K562 (cell line): ENCODE measurements around the gene GIT2. TPM values are rescaled to one million over a fixed set of nuclear protein-coding genes. Genes with fewer than 3 reads are reported as not detected.

Source experiments
- ATAC-seq: fragments of 200-7000 bp; cut with Tn5 transposase; 3 replicates; pipeline ENCODE4 v1.9.1; 2020; ENCODE audit warnings: moderate library complexity
- BruUV-seq: library from RNA; stranded (reverse); fragments of 400-500 nt; replicated peaks from 2 replicates; lab custom pipeline; 2021; lab: Mats Ljungman, UMichigan
- CTCF ChIA-PET: fragments of 300-600 bp; formaldehyde crosslinking; extraction: SDS; loops from one replicate; lab custom pipeline; 2021; ENCODE audit warnings: low intra/inter-chr PET ratio; lab: Yijun Ruan, JAX
- POLR2A ChIA-PET: fragments of 300-600, 350-650 bp; sonication (Branson Sonifier 250); formaldehyde crosslinking; extraction: SDS; loops from one replicate; lab custom pipeline; 2021; ENCODE audit warnings: antibody characterized with exemption, inconsistent platforms; lab: Yijun Ruan, JAX
- DNase-seq, 4 experiments: peaks; one replicate each; pipeline versions ENCODE4 v3.0.0 to v3.0.0-alpha.2; 2011 to 2018; ENCODE audit warnings: low spot score in 3 of 4, mixed read lengths in 3 of 4; ENCODE audit errors: extremely low read depth in 1 of 4
- FAIRE-seq: peaks from 2 replicates; lab custom pipeline; 2011; peaks lifted over from hg19 to GRCh38; lab: Jason Lieb, UNC
- H2AFZ ChIP-seq: 2 replicates; pipeline ENCODE4 v1.6.0; 2011; ENCODE audit warnings: low read depth, low read length, control low read depth, inconsistent platforms
- H3K27ac ChIP-seq: fragments of 200-600 bp; 3 replicates; pipeline ENCODE4 v1.8.0; 2011; ENCODE audit warnings: low read depth, mild to moderate bottlenecking, control low read depth, inconsistent platforms, low read length, moderate library complexity, mixed read lengths; ENCODE audit errors: extremely low read depth
- H3K27me3 ChIP-seq, 2 experiments: fragments of 300-600 bp in 1 of 2; 2 replicates in 1 of 2; 3 replicates in 1 of 2; pipeline versions ENCODE4 v1.6.0 to v1.8.0; 2011; ENCODE audit warnings: inconsistent platforms in 2 of 2, low read length in 2 of 2, mild to moderate bottlenecking in 1 of 2, mixed read lengths in 1 of 2, moderate library complexity in 1 of 2; ENCODE audit not compliant: control insufficient read depth in 2 of 2, insufficient read depth in 2 of 2
- H3K36me3 ChIP-seq: fragments of 300-600 bp; 3 replicates; pipeline ENCODE4 v1.8.0; 2011; ENCODE audit warnings: mild to moderate bottlenecking, low read length, inconsistent platforms; ENCODE audit not compliant: control insufficient read depth, insufficient read depth
- H3K4me1 ChIP-seq, 2 experiments: fragments of 200-600 bp in 1 of 2; replicated peaks in 1 of 2; 2 replicates in 1 of 2; 3 replicates in 1 of 2; pipeline versions ENCODE4 v1.5.1 to v1.8.0; 2011; ENCODE audit warnings: inconsistent platforms in 2 of 2, low read length in 2 of 2, mild to moderate bottlenecking in 1 of 2, mixed read lengths in 1 of 2, moderate library complexity in 1 of 2; ENCODE audit not compliant: control insufficient read depth in 2 of 2, insufficient read depth in 2 of 2
- H3K4me2 ChIP-seq: 2 replicates; pipeline ENCODE4 v1.6.1; 2011; ENCODE audit warnings: low read length, control low read depth, inconsistent platforms, mixed read lengths; ENCODE audit not compliant: insufficient read depth
- H3K4me3 ChIP-seq: fragments of 200-600 bp; sonication (generic), shearing (Covaris generic); 2 replicates; pipeline ENCODE4 v1.5.1; 2016; ENCODE audit warnings: control low read depth, inconsistent platforms
- H3K79me2 ChIP-seq: fragments of 200-600 bp; 3 replicates; pipeline ENCODE4 v1.8.0; 2011; ENCODE audit warnings: low read length, inconsistent platforms; ENCODE audit not compliant: control insufficient read depth, insufficient read depth
- H3K9ac ChIP-seq, 2 experiments: 2 replicates each; pipeline versions ENCODE4 v1.6.0 to v1.6.1; 2011; ENCODE audit warnings: low read depth in 2 of 2, low read length in 2 of 2, control low read depth in 1 of 2, inconsistent platforms in 1 of 2, mild to moderate bottlenecking in 1 of 2, mixed read lengths in 1 of 2; ENCODE audit not compliant: insufficient read depth in 1 of 2
- H3K9me1 ChIP-seq: one replicate; pipeline ENCODE4 v1.6.0; 2011; ENCODE audit warnings: inconsistent platforms, mild to moderate bottlenecking, low read length, moderate library complexity; ENCODE audit not compliant: control insufficient read depth, insufficient read depth
- H3K9me3 ChIP-seq: replicated peaks from 2 replicates; pipeline ENCODE4 v1.5.1; 2011; ENCODE audit warnings: low read depth, low read length, inconsistent platforms; ENCODE audit not compliant: control insufficient read depth, insufficient read depth
- H4K20me1 ChIP-seq: replicated peaks from 2 replicates; pipeline ENCODE4 v1.6.1; 2011; ENCODE audit warnings: low read length, inconsistent platforms, mixed read lengths; ENCODE audit not compliant: control insufficient read depth, insufficient read depth
- JUNB ChIP-seq: fragments of 450-650 bp; formaldehyde crosslinking; conservative IDR thresholded peaks from 2 replicates; pipeline ENCODE4 v1.4.0; 2020; ENCODE audit warnings: mild to moderate bottlenecking
- JUND ChIP-seq, 2 experiments: IDR thresholded peaks; 2 replicates in 1 of 2; 3 replicates in 1 of 2; pipeline ENCODE4 v1.6.1; 2011; ENCODE audit warnings: borderline replicate concordance in 2 of 2, low read depth in 2 of 2, low read length in 2 of 2, improper control_type of control experiment in 1 of 2, missing biosample characterization in 1 of 2, missing genetic modification characterization in 1 of 2, missing genetic modification reagents in 1 of 2
- NCOR1 ChIP-seq: fragments of 450-650 bp; IDR thresholded peaks from 2 replicates; pipeline ENCODE4 v1.6.1; 2016; ENCODE audit warnings: mild to moderate bottlenecking, moderate library complexity
- NR0B1 ChIP-seq: fragments of 450-650 bp; IDR thresholded peaks from one replicate; pipeline ENCODE4 v1.6.1; 2018; ENCODE audit warnings: mild to moderate bottlenecking, moderate library complexity; ENCODE audit not compliant: partially characterized antibody
- RNF2 ChIP-seq: sonication (generic); IDR thresholded peaks from 2 replicates; pipeline ENCODE4 v1.6.1; 2016
- SMC3 ChIP-seq: conservative IDR thresholded peaks from 2 replicates; pipeline ENCODE4 v1.6.1; 2011; ENCODE audit warnings: low read depth, low read length, improper control_type of control experiment; ENCODE audit not compliant: insufficient read depth
- TAL1 ChIP-seq: fragments of 450-650 bp; IDR thresholded peaks from 2 replicates; pipeline ENCODE4 v1.6.1; 2016; ENCODE audit warnings: mild to moderate bottlenecking
- USF2 ChIP-seq: sonication (generic); formaldehyde crosslinking; IDR thresholded peaks from 2 replicates; pipeline ENCODE4 v1.5.0; 2020; ENCODE audit warnings: missing genetic modification reagents
- ZEB2 ChIP-seq: fragments of 450-650 bp; IDR thresholded peaks from 2 replicates; pipeline ENCODE4 v1.6.1; 2016
- ZFPM2 ChIP-seq: fragments of 250-450 bp; sonication (Bioruptor Pico); IDR thresholded peaks from 2 replicates; pipeline ENCODE4 v1.5.1; 2022; ENCODE audit warnings: mild to moderate bottlenecking
- ZNF146 ChIP-seq: IDR thresholded peaks from one replicate; pipeline ENCODE4 v1.6.1; 2018; ENCODE audit warnings: missing compliant biosample characterization; ENCODE audit not compliant: unreplicated experiment
- ZNF696 ChIP-seq: fragments of 250-450 bp; sonication (Bioruptor Pico); conservative IDR thresholded peaks from 2 replicates; pipeline ENCODE4 v1.4.0; 2020; ENCODE audit warnings: mild to moderate bottlenecking, moderate library complexity
- WGBS: fragments of 100-300 bp; shearing (Covaris generic); methylation state at CpG from one replicate; pipeline ENCODE4 v1.1.6; 2016; ENCODE audit warnings: low coverage, mixed read lengths; ENCODE audit not compliant: insufficient coverage; ENCODE audit errors: missing lambda C conversion rate; 5-methylcytosine and 5-hydroxymethylcytosine counted together
- in situ Hi-C: fragments of 300-500 bp; cut with MboI; formaldehyde crosslinking; loops from 4 replicates; pipeline ENCODE4 v1.15.0; 2018; ENCODE audit warnings: inconsistent platforms, mixed read lengths
- intact Hi-C: fragments of 100-400 bp; cut with micrococcal nuclease; formaldehyde crosslinking; loops from 2 replicates; pipeline ENCODE4 v1.14.2; 2022
- polyA plus RNA-seq, 8 experiments: library from polyadenylated mRNA; depleted of rRNA in 4 of 8; stranded (reverse) in 5 of 8; unstranded in 3 of 8; fragments of >200 nt; fragmentation: Nextera tagmentation in 2 of 8; fragmentation: Illumina TruSeq in 1 of 8; extraction: Ambion mirVana in 2 of 8; extraction: Trizol in 1 of 8; gene quantifications; 2 replicates each; pipeline versions ENCODE4 v1.2.1 to v1.2.3, GENCODE V29; 2011 to 2014; ENCODE audit warnings: inconsistent platforms in 1 of 8, missing spikeins in 1 of 8
- total RNA-seq, 7 experiments: library from RNA; depleted of rRNA in 6 of 7; stranded (reverse); fragments of >200 nt in 6 of 7; fragmentation: Illumina TruSeq in 2 of 7; extraction: Trizol in 2 of 7; gene quantifications; 2 replicates each; pipeline versions ENCODE4 v1.2.1 to v1.2.3, GENCODE V29; 2011 to 2021; ENCODE audit warnings: low replicate concordance in 1 of 7
- TF ChIP-seq, protein P1 (sequence below): fragments of 450-650 bp; IDR thresholded peaks from 2 replicates; pipeline ENCODE4 v1.6.1; 2016
- TF ChIP-seq, protein P2 (sequence below): fragments of 450-650 bp; formaldehyde crosslinking; IDR thresholded peaks from 2 replicates; pipeline ENCODE4 v1.4.0; 2020; ENCODE audit warnings: mild to moderate bottlenecking, mixed read lengths

The GIT2 gene
- total and polyA plus RNA-seq, 9 of the 15 experiments (the other 6 are each of a cell fraction or from before 2014, with no cell fraction given): 4.0 to 30.4 (median 23.5) TPM

DNA sequence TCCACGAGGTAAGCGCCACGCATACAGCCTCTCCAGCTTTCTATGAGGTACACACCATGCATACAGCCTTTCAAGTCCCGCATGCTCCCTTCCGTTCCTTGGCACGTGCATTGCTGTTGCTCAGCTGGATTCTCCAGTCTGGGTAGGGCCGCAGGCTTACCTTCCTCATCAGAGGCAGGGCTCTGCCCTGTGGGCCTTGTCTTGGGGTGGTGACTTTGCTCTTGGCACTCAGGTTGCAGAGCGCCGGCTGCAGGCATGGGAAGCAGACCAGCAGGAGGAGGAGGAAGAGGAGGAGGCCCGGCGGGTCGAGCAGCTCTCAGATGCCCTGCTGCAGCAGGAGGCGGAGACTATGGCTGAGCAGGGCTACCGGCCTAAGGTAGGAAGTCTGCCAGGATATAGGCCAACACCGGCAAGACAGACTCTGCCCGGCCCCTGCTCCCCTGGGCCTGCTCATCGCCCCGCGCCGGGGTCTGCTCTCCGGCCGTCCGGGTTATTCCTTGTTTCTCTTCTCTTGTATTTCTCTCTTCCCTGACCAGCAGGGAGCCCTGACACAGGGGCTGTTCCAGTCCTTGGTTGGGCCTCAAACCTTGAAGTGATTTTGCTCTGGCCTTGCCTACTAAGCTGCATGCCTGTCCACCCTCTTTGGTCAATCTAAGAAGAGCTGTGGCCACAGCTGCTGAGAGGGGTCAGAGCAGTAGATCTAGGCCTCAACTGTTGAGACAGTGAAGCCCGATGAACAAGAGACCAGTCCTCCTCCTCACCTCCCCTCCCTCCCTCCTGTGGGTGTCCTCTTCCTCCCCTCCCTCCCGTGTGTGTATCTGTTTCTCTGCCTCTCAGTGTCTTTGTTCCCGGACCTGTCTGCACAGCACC lies 80.8 kb downstream of the GIT2 start:
- TF ChIP-seq JUNB (no peak), NCOR1 (no peak), ZEB2 (no peak), ZNF146 (CRISPR knock-in tag) (no peak), ZFPM2 (no peak), NR0B1 (no peak), ZNF696 (CRISPR knock-in tag) (no peak), TAL1 (no peak), USF2 (no peak), RNF2 (no peak), SMC3 (no peak), JUND (IDR thresholded peaks at IDR 0.05; ENCODE audit: borderline replicate concordance, low read depth, low read length) (no peak), JUND (tag; IDR thresholded peaks at IDR 0.05; ENCODE audit: borderline replicate concordance, low read depth, low read length) (no peak)
- TF ChIP-seq, protein P1, sequence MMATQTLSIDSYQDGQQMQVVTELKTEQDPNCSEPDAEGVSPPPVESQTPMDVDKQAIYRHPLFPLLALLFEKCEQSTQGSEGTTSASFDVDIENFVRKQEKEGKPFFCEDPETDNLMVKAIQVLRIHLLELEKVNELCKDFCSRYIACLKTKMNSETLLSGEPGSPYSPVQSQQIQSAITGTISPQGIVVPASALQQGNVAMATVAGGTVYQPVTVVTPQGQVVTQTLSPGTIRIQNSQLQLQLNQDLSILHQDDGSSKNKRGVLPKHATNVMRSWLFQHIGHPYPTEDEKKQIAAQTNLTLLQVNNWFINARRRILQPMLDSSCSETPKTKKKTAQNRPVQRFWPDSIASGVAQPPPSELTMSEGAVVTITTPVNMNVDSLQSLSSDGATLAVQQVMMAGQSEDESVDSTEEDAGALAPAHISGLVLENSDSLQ: no peak
- TF ChIP-seq, protein P2, sequence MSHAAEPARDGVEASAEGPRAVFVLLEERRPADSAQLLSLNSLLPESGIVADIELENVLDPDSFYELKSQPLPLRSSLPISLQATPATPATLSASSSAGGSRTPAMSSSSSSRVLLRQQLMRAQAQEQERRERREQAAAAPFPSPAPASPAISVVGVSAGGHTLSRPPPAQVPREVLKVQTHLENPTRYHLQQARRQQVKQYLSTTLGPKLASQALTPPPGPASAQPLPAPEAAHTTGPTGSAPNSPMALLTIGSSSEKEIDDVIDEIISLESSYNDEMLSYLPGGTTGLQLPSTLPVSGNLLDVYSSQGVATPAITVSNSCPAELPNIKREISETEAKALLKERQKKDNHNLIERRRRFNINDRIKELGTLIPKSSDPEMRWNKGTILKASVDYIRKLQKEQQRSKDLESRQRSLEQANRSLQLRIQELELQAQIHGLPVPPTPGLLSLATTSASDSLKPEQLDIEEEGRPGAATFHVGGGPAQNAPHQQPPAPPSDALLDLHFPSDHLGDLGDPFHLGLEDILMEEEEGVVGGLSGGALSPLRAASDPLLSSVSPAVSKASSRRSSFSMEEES (CRISPR knock-in tag): no peak
- ATAC-seq (no peak), FAIRE-seq (no peak), DNase-seq (no peak)
- no TSS peak for BruUV-seq
- Histone ChIP-seq H3K9me3 (no peaks in the 10 kb centered on the region), H3K27me3 (no peaks in the 10 kb centered on the region), H3K4me1 (peaks cover 0 to 3% of the 10 kb centered on the region in 2 experiments; a peak in 1 of 5 replicates), H3K79me2 (no peaks in the 10 kb centered on the region), H4K20me1 (0 out of 2 replicates have a peak, but pooled peaks cover 3% of the 10 kb centered on the region), H3K4me2 (no peak overlapping the region), H2AFZ (no peak overlapping the region), H3K36me3 (peaks cover 81% of the 10 kb centered on the region; the same call in 2 of the 3 replicates), H3K9me1 (no peaks in the 10 kb centered on the region), H3K27ac (no peak overlapping the region), H3K9ac (no peak overlapping the region; a peak in 1 of 4 replicates), H3K4me3 (no peak overlapping the region)
- POLR2A ChIA-PET: interaction anchor here (0.6 to 0.7 kb wide), 2 partner anchors 29 to 1259 kb away, joined by 3 read pairs; no protein-coding TSS in a partner anchor
- CTCF ChIA-PET: no interaction called here
- WGBS: 91% methylated on average over 24 of the region's 26 CpGs
- in situ Hi-C loops (no loop called here), intact Hi-C loops (no loop called here)
